Heart left ventricle (tissue), 16 donors: ENCODE measurements around the gene PIGT. TPM values are rescaled to one million over a fixed set of nuclear protein-coding genes. Genes with fewer than 3 reads are reported as not detected.
A peak's percentile ranks its signal among the peaks of the same experiment; 100 is the strongest.

Experiments used
- ATAC-seq, 4 donors: fragments of 200-7000 bp; cut with Tn5 transposase; one replicate each; pipeline ENCODE4 v1.9.1; 2020 to 2022; ENCODE audit warnings: moderate library complexity in 4 of 4, mild to moderate bottlenecking in 3 of 4, moderate number of reproducible peaks in 1 of 4
- DNase-seq, 5 donors: peaks; one replicate each; pipeline ENCODE4 v3.0.0-alpha.2; 2020
- H3K27ac ChIP-seq, 12 donors: fragments of 200-600 bp; sonication (generic) in 4 of 12; one replicate each; pipeline versions ENCODE4 v1.5.0 to v1.8.0; 2016 to 2022; ENCODE audit warnings: mild to moderate bottlenecking in 2 of 12
- H3K27me3 ChIP-seq, 9 donors: fragments of 200-600 bp; sonication (generic) in 2 of 9; one replicate each; pipeline versions ENCODE4 v1.5.1 to v1.8.0; 2016 to 2022; ENCODE audit warnings: mild to moderate bottlenecking in 3 of 9
- H3K36me3 ChIP-seq, 9 donors: fragments of 200-600 bp; sonication (generic) in 2 of 9; one replicate each; pipeline versions ENCODE4 v1.5.0 to v1.8.0; 2018 to 2022; ENCODE audit warnings: mild to moderate bottlenecking in 2 of 9
- H3K4me1 ChIP-seq, 12 donors: fragments of 200-600 bp; sonication (generic) in 4 of 12; one replicate each; pipeline versions ENCODE4 v1.5.0 to v1.8.0; 2016 to 2022; ENCODE audit warnings: mild to moderate bottlenecking in 3 of 12
- H3K4me3 ChIP-seq, 12 donors: fragments of 200-600 bp; sonication (generic) in 4 of 12; one replicate each; pipeline versions ENCODE4 v1.5.0 to v1.8.0; 2017 to 2022; ENCODE audit warnings: mild to moderate bottlenecking in 9 of 12, moderate library complexity in 4 of 12
- H3K9me3 ChIP-seq, 12 donors: fragments of 200-600 bp; sonication (generic) in 4 of 12; one replicate each; pipeline versions ENCODE4 v1.5.0 to v1.8.0; 2016 to 2022; ENCODE audit warnings: mild to moderate bottlenecking in 1 of 12
- POLR2A ChIP-seq, 2 donors: fragments of 450-650 bp; IDR thresholded peaks; one replicate each; pipeline ENCODE4 v1.6.1; 2017; ENCODE audit warnings: antibody characterized with exemption in 2 of 2, mild to moderate bottlenecking in 2 of 2, moderate library complexity in 2 of 2
- WGBS, 4 donors: extraction: QIAGEN DNeasy Blood & Tissue Kit in 2 of 4; methylation state at CpG; one replicate each; pipeline versions ENCODE4 v1.1.5 to v1.1.7; 2013 to 2018; 5-methylcytosine and 5-hydroxymethylcytosine counted together
- intact Hi-C, 10 donors: fragments of 100-400 bp; cut with DNase I; formaldehyde crosslinking; loops; one replicate each; pipeline versions ENCODE4 v1.11.1 to v1.14.2; 2022
- polyA plus RNA-seq, 2 donors: library from polyadenylated mRNA; stranded (reverse); fragments of 200-250 nt; gene quantifications; one replicate each; pipeline ENCODE4 v1.2.3, GENCODE V29; 2013
- total RNA-seq, 9 donors: library from RNA; depleted of rRNA in 2 of 9; stranded (reverse); fragments of >200 nt in 2 of 9; fragmentation: NEBNext Ultra II Directional in 3 of 9; extraction: Animal tissue kit (Norgen Biotek cat#: 25700) in 3 of 9; gene quantifications; one replicate each; pipeline versions ENCODE4 v1.1.0 to v1.2.4, GENCODE V29; 2016 to 2023
- TF ChIP-seq, protein P1 (sequence below), 12 donors: fragments of 200-600 bp; sonication (generic) in 4 of 12; IDR thresholded peaks; one replicate each; pipeline versions ENCODE4 v1.5.0 to v1.8.0; 2018 to 2022; ENCODE audit warnings: antibody characterized with exemption in 12 of 12, mild to moderate bottlenecking in 5 of 12
- donor health status: ischemic (EF 13 %, LVEDD 7.1; RV severe dilation, severe dysfunction).
- donor health status: healthy with polysubstance abuse.
- donor health status: DM: no; HTN: yes; CAD: no.
- donor health status: DM: no; HTN: no; CAD: no.
- donor health status: ischemic (EF 25% LVEDD 6.9; RV normal size, moderate dysfunction).
- donor health status: ischemic (EF 25% LVEDD 5.7; RV mildly dilated, moderate dysfunction).
- donor health status: healthy.
- donor health status: DM: yes; HTN: yes; CAD: no.
- donor health status: ischemic (EF 35%, LVEDD 5.7; RV mildly dilated, moderate dysfunction).
- donor health status: nonischemic (EF 11% LVEDD 7.7; RV severe dilation, severe dysfunction).
- donor health status: DM: yes; HTN: yes; CAD: no.
- donor health status: PGD.
- donor health status: ischemic (EF 29% LVEDD 5.4; RV normal size, mild dysfunction).
- donor health status: nonischemic (EF 23%, LVEDD 6.1; RV moderate dilation, normal function).

Gene PIGT
- total and polyA plus RNA-seq, 11 donors, result 106 to 224 (median 165) TPM

GRCh38 chr20:45444050-45444449 lies 28.1 kb downstream of the PIGT start:
- intact Hi-C loops, result loop anchor here in 2 of 10 donors (5.0 to 10.0 kb wide), 2 partner anchors 127 to 331 kb away; no protein-coding TSS in a partner anchor
- ATAC-seq, result no peak

GRCh38 chr20:45445805-45446562 lies 30.0 kb downstream of the PIGT start:
- ATAC-seq, result peak in 1 of 4 donors; percentile 24
- intact Hi-C loops, result loop anchor here in 1 of 10 donors (10.0 kb wide), 1 partner anchor 329 kb away; no protein-coding TSS in a partner anchor
- Histone ChIP-seq H3K4me1 (peaks cover 0 to 9% (median 0%) of the 10 kb centered on the region in 12 donors), H3K4me3 (no peak overlapping the region), H3K36me3 (no peaks in the 10 kb centered on the region), H3K27me3 (peaks cover 0 to 2% (median 0%) of the 10 kb centered on the region in 9 donors), H3K9me3 (no peaks in the 10 kb centered on the region), H3K27ac (peak overlapping the region in 1 of 12 donors; percentile 83)
- DNase-seq, result no peak
- 71 to 76% (median 71%) methylated on average over 7 of the region's 7 CpGs for WGBS, 4 donors
- TF ChIP-seq, protein P1, sequence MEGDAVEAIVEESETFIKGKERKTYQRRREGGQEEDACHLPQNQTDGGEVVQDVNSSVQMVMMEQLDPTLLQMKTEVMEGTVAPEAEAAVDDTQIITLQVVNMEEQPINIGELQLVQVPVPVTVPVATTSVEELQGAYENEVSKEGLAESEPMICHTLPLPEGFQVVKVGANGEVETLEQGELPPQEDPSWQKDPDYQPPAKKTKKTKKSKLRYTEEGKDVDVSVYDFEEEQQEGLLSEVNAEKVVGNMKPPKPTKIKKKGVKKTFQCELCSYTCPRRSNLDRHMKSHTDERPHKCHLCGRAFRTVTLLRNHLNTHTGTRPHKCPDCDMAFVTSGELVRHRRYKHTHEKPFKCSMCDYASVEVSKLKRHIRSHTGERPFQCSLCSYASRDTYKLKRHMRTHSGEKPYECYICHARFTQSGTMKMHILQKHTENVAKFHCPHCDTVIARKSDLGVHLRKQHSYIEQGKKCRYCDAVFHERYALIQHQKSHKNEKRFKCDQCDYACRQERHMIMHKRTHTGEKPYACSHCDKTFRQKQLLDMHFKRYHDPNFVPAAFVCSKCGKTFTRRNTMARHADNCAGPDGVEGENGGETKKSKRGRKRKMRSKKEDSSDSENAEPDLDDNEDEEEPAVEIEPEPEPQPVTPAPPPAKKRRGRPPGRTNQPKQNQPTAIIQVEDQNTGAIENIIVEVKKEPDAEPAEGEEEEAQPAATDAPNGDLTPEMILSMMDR (IDR thresholded peaks at IDR 0.05), result peak in 5 of 12 donors; percentile 15 to 38 (median 27)
- no peak for TF ChIP-seq POLR2A (IDR thresholded peaks at IDR 0.05)

More at GRCh38 chr20:45444050-45444449, 28.1 kb downstream of the PIGT start:
- TF ChIP-seq, protein P1 (IDR thresholded peaks at IDR 0.05), result no peak
- TF ChIP-seq POLR2A (IDR thresholded peaks at IDR 0.05), result no peak
- Histone ChIP-seq H3K4me3 (no peak overlapping the region), H3K4me1 (no peaks in the 10 kb centered on the region), H3K27ac (no peak overlapping the region), H3K36me3 (no peaks in the 10 kb centered on the region), H3K9me3 (no peaks in the 10 kb centered on the region), H3K27me3 (peaks cover 0 to 2% (median 0%) of the 10 kb centered on the region in 9 donors)
- no peak for DNase-seq

DNA sequence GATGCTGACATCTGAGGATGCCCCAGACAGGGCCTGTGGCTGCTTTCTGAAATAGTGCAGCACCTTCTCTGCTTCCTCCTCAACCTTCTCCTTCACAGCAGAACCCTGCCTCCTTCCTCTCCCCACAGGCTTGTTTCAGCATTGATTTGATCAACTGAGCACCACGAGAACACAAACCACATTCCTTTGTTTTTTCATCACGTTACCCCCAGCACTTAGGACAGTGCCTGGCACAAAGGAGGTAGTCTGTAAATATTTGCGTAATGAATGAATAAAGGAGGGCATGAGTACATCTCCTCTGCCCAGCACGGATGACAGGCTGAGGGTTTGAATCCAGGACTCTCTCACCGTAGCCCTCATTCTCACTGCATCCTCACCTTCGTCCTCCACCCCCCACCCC lies 32.3 kb downstream of the PIGT start:
- Histone ChIP-seq H3K27ac (peak overlapping the region in 1 of 12 donors; percentile 83), H3K27me3 (peaks cover 0 to 2% (median 0%) of the 10 kb centered on the region in 9 donors), H3K4me1 (peaks cover 0 to 9% (median 0%) of the 10 kb centered on the region in 12 donors), H3K36me3 (no peaks in the 10 kb centered on the region), H3K9me3 (no peaks in the 10 kb centered on the region), H3K4me3 (no peak overlapping the region)
- ATAC-seq (no peak), DNase-seq (no peak)
- TF ChIP-seq, protein P1 (IDR thresholded peaks at IDR 0.05), result no peak
- TF ChIP-seq POLR2A (IDR thresholded peaks at IDR 0.05), result no peak
- 63 to 76% (median 71%) methylated on average over 6 of the region's 6 CpGs for WGBS, 4 donors
- intact Hi-C loops, result loop anchor here in 1 of 10 donors (10.0 kb wide), 1 partner anchor 327 kb away; no protein-coding TSS in a partner anchor

GRCh38 chr20:45449528-45449927 lies 33.6 kb downstream of the PIGT start:
- DNase-seq, result no peak

More at GRCh38 chr20:45449528-45449927, 33.6 kb downstream of the PIGT start:
- Histone ChIP-seq H3K4me1 (peaks cover 0 to 9% (median 0%) of the 10 kb centered on the region in 12 donors), H3K9me3 (no peaks in the 10 kb centered on the region), H3K36me3 (no peaks in the 10 kb centered on the region), H3K4me3 (no peak overlapping the region), H3K27ac (peak overlapping the region in 2 of 12 donors; percentile 10 to 83), H3K27me3 (peaks cover 0 to 2% (median 0%) of the 10 kb centered on the region in 9 donors)
- intact Hi-C loops, result loop anchor here in 1 of 10 donors (10.0 kb wide), 1 partner anchor 325 kb away; no protein-coding TSS in a partner anchor
- WGBS, 4 donors, result 63 to 77% (median 73%) methylated on average over 3 of the region's 3 CpGs
- TF ChIP-seq, protein P1 (IDR thresholded peaks at IDR 0.05), result no peak
- TF ChIP-seq POLR2A (IDR thresholded peaks at IDR 0.05), result no peak
- peak in 2 of 4 donors; percentile 24 to 33 for ATAC-seq
